OCI-LY7 (cell line): ENCODE measurements around the gene CASZ1.

Source experiments
- CTCF ChIP-seq: fragments of 200-600 bp; sonication (generic); conservative IDR thresholded peaks from 2 replicates; pipeline ENCODE4 v1.5.1; 2014; ENCODE audit warnings: mild to moderate bottlenecking, antibody characterized with exemption, low read length, moderate library complexity, mixed read lengths
- EZH2phosphoT487 ChIP-seq: fragments of 200-600 bp; sonication (generic); IDR thresholded peaks from 2 replicates; pipeline ENCODE4 v1.6.1; 2018; ENCODE audit warnings: low read depth, borderline replicate concordance, mild to moderate bottlenecking, mixed run types, antibody characterized with exemption, low read length, moderate library complexity, mixed read lengths

- no peak for TF ChIP-seq CTCF
- TF ChIP-seq EZH2phosphoT487: no peak
These were observed 20.1 kb downstream of the CASZ1 start for GRCh38 chr1:10776190-10776905.
